Neural cell (in vitro differentiated cells): ENCODE data around the gene FMR1. TPM values are rescaled to one million over a fixed set of nuclear protein-coding genes. Genes with fewer than 3 reads are reported as not detected.

Experiments
- H2AFZ ChIP-seq: fragments of 200-600, 300-800 bp; sonication (generic), shearing (Covaris generic); 2 replicates; pipeline ENCODE4 v1.6.0; 2014; ENCODE audit warnings: low read depth, mild to moderate bottlenecking, antibody characterized with exemption, low read length, moderate library complexity
- H3F3A ChIP-seq: fragments of 200-600 bp; shearing (Covaris generic); 2 replicates; pipeline ENCODE4 v1.6.1; 2016; ENCODE audit warnings: mild to moderate bottlenecking, moderate library complexity, mixed read lengths, antibody characterized with exemption, low read length; ENCODE audit not compliant: insufficient read depth, poor library complexity, severe bottlenecking
- H3K27ac ChIP-seq: fragments of 200-600, 300-800 bp; sonication (generic), shearing (Covaris generic); 2 replicates; pipeline ENCODE4 v1.5.1; 2014; ENCODE audit warnings: mild to moderate bottlenecking, low read length, moderate library complexity
- H3K27me3 ChIP-seq: fragments of 300-800, 200-600 bp; sonication (generic), shearing (Covaris generic); 2 replicates; pipeline ENCODE4 v1.6.0; 2014; ENCODE audit warnings: mild to moderate bottlenecking, low read depth, low read length, moderate library complexity; ENCODE audit not compliant: insufficient read depth
- H3K36me3 ChIP-seq: fragments of 300-800, 200-600 bp; sonication (generic), shearing (Covaris generic); 2 replicates; pipeline ENCODE4 v1.5.1; 2014; ENCODE audit warnings: mild to moderate bottlenecking, antibody characterized with exemption, low read length, moderate library complexity; ENCODE audit not compliant: insufficient read depth
- H3K4me2 ChIP-seq: fragments of 300-800, 200-600 bp; sonication (generic), shearing (Covaris generic); 2 replicates; pipeline ENCODE4 v1.6.0; 2014; ENCODE audit warnings: mild to moderate bottlenecking, low read length
- H3K4me3 ChIP-seq: fragments of 300-800, 200-600 bp; sonication (generic), shearing (Covaris generic); 2 replicates; pipeline ENCODE4 v1.5.1; 2014; ENCODE audit warnings: mild to moderate bottlenecking, low read length, moderate library complexity
- H3K79me2 ChIP-seq: fragments of 200-600 bp; shearing (Covaris generic); replicated peaks from 2 replicates; pipeline ENCODE4 v1.6.0; 2014; ENCODE audit warnings: mild to moderate bottlenecking, low read length, moderate library complexity; ENCODE audit not compliant: insufficient read depth
- H3K9ac ChIP-seq: fragments of 300-800, 200-600 bp; sonication (generic), shearing (Covaris generic); 2 replicates; pipeline ENCODE4 v1.6.1; 2016; ENCODE audit warnings: mild to moderate bottlenecking, low read length, mixed read lengths
- H3K9me2 ChIP-seq: fragments of 200-600 bp; shearing (Covaris generic); 2 replicates; pipeline ENCODE4 v1.6.1; 2016; ENCODE audit warnings: mild to moderate bottlenecking, low read length, mixed read lengths; ENCODE audit not compliant: insufficient read depth
- H3K9me3 ChIP-seq: fragments of 200-600, 300-800 bp; sonication (generic), shearing (Covaris generic); 2 replicates; pipeline ENCODE4 v1.6.1; 2016; ENCODE audit warnings: mild to moderate bottlenecking, mixed run types, low read length, moderate library complexity, mixed read lengths
- H4K20me1 ChIP-seq: fragments of 200-600 bp; shearing (Covaris generic); 2 replicates; pipeline ENCODE4 v1.6.1; 2016; ENCODE audit warnings: mild to moderate bottlenecking, mixed run types; ENCODE audit not compliant: insufficient read depth
- EP300 ChIP-seq: fragments of 450-650 bp; conservative IDR thresholded peaks from 2 replicates; pipeline ENCODE4 v1.6.1; 2014; ENCODE audit warnings: antibody characterized with exemption, mild to moderate bottlenecking, moderate library complexity; ENCODE audit not compliant: poor library complexity, severe bottlenecking
- EZH2 ChIP-seq: fragments of 200-600, 300-800 bp; shearing (Covaris generic), sonication (generic); IDR thresholded peaks from 2 replicates; pipeline ENCODE4 v1.6.1; 2014; ENCODE audit warnings: antibody characterized with exemption, low read length, borderline replicate concordance, mild to moderate bottlenecking; ENCODE audit not compliant: insufficient read depth, poor library complexity, severe bottlenecking
- MXI1 ChIP-seq: fragments of 450-650 bp; conservative IDR thresholded peaks from 2 replicates; pipeline ENCODE4 v1.6.1; 2014; ENCODE audit warnings: antibody characterized with exemption, mild to moderate bottlenecking; ENCODE audit not compliant: poor library complexity, severe bottlenecking
- POLR2AphosphoS5 ChIP-seq: IDR thresholded peaks from 2 replicates; pipeline ENCODE4 v1.6.1; 2012
- RAD21 ChIP-seq: fragments of 450-650 bp; conservative IDR thresholded peaks from 2 replicates; pipeline ENCODE4 v1.6.1; 2014; ENCODE audit warnings: antibody characterized with exemption, mild to moderate bottlenecking, moderate library complexity
- SMC3 ChIP-seq: fragments of 450-650 bp; conservative IDR thresholded peaks from 2 replicates; pipeline ENCODE4 v1.6.1; 2014; ENCODE audit warnings: antibody characterized with exemption, mild to moderate bottlenecking, moderate library complexity; ENCODE audit not compliant: poor library complexity
- TAF1 ChIP-seq: IDR thresholded peaks from 2 replicates; pipeline ENCODE4 v1.6.1; 2012; ENCODE audit warnings: low read depth
- polyA plus RNA-seq: library from polyadenylated mRNA; depleted of rRNA; stranded (reverse); fragments of >200 nt; gene quantifications from 2 replicates; pipeline ENCODE4 v1.2.3, GENCODE V29; 2014
- TF ChIP-seq, protein P1 (sequence below): fragments of 450-650 bp; IDR thresholded peaks from 2 replicates; pipeline ENCODE4 v1.5.1; 2014; ENCODE audit warnings: antibody characterized with exemption, mild to moderate bottlenecking, moderate library complexity; ENCODE audit not compliant: poor library complexity, severe bottlenecking
- TF ChIP-seq, protein P2 (sequence below): IDR thresholded peaks from 2 replicates; pipeline ENCODE4 v1.6.1; 2012; ENCODE audit warnings: borderline replicate concordance

The FMR1 gene
- polyA plus RNA-seq, 1 donor from 2014 or later: 70.8 TPM

DNA sequence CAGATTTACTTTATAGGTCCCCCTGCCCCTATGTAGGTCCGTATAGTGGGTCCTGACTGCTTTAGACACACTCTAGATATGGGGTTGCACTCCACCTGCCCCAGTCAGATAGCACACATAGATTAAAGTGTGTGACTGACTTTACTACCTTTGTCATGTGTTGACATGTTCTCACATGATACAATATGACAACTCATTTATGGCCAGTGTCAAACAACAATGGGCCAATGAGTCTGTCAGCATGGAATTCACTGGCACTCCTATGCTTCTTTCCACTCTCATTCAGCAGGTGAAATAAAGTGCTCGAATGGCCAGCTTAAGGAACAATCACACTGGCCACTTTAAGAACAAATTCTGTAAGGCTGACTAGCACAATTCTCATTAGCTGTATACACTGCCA lies 45.6 kb downstream of the FMR1 start:
- Histone ChIP-seq H3K4me2 (no peak overlapping the region), H3K27ac (no peak overlapping the region), H3K36me3 (no peaks in the 10 kb centered on the region)

DNA sequence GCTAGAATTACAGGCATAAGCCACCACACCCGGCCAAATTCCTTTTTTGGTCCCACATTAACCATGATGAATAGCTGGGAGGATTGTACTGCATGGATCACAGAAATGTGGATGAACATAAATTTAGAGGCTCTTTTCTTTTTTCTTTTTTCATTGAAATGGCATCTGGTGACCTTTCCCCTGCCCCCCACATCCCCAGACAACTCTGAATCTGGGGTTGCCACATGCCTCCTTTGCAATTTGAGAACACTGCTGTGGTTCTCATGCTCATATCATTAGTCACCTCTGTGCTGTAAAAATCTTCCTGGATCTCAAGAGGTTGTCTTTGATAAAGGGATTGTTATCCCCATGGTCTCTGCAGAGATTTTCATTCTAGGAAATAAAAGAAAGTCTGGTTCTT lies 46.6 kb downstream of the FMR1 start:
- no peak overlapping the region for H3K9ac ChIP-seq
- no peaks in the 10 kb centered on the region for H3K9me2 ChIP-seq
- no peak overlapping the region for H3K27ac ChIP-seq
- no peaks in the 10 kb centered on the region for H3F3A ChIP-seq
- H3K27me3 ChIP-seq: no peaks in the 10 kb centered on the region
- no peaks in the 10 kb centered on the region for H3K79me2 ChIP-seq
- no peaks in the 10 kb centered on the region for H3K36me3 ChIP-seq
- no peak overlapping the region for H2AFZ ChIP-seq
- H4K20me1 ChIP-seq: no peaks in the 10 kb centered on the region
- no peaks in the 10 kb centered on the region for H3K9me3 ChIP-seq
- no peak overlapping the region for H3K4me3 ChIP-seq
- no peak overlapping the region for H3K4me2 ChIP-seq
- TF ChIP-seq RAD21 (no peak), POLR2AphosphoS5 (no peak), TAF1 (no peak), EP300 (no peak), MXI1 (no peak)
- TF ChIP-seq, protein P1, sequence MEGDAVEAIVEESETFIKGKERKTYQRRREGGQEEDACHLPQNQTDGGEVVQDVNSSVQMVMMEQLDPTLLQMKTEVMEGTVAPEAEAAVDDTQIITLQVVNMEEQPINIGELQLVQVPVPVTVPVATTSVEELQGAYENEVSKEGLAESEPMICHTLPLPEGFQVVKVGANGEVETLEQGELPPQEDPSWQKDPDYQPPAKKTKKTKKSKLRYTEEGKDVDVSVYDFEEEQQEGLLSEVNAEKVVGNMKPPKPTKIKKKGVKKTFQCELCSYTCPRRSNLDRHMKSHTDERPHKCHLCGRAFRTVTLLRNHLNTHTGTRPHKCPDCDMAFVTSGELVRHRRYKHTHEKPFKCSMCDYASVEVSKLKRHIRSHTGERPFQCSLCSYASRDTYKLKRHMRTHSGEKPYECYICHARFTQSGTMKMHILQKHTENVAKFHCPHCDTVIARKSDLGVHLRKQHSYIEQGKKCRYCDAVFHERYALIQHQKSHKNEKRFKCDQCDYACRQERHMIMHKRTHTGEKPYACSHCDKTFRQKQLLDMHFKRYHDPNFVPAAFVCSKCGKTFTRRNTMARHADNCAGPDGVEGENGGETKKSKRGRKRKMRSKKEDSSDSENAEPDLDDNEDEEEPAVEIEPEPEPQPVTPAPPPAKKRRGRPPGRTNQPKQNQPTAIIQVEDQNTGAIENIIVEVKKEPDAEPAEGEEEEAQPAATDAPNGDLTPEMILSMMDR: no peak
- TF ChIP-seq, protein P2, sequence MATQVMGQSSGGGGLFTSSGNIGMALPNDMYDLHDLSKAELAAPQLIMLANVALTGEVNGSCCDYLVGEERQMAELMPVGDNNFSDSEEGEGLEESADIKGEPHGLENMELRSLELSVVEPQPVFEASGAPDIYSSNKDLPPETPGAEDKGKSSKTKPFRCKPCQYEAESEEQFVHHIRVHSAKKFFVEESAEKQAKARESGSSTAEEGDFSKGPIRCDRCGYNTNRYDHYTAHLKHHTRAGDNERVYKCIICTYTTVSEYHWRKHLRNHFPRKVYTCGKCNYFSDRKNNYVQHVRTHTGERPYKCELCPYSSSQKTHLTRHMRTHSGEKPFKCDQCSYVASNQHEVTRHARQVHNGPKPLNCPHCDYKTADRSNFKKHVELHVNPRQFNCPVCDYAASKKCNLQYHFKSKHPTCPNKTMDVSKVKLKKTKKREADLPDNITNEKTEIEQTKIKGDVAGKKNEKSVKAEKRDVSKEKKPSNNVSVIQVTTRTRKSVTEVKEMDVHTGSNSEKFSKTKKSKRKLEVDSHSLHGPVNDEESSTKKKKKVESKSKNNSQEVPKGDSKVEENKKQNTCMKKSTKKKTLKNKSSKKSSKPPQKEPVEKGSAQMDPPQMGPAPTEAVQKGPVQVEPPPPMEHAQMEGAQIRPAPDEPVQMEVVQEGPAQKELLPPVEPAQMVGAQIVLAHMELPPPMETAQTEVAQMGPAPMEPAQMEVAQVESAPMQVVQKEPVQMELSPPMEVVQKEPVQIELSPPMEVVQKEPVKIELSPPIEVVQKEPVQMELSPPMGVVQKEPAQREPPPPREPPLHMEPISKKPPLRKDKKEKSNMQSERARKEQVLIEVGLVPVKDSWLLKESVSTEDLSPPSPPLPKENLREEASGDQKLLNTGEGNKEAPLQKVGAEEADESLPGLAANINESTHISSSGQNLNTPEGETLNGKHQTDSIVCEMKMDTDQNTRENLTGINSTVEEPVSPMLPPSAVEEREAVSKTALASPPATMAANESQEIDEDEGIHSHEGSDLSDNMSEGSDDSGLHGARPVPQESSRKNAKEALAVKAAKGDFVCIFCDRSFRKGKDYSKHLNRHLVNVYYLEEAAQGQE: no peak

More for the DNA sequence above, 45.6 kb downstream of the FMR1 start:
- Histone ChIP-seq H3K9ac (no peak overlapping the region), H3K79me2 (no peaks in the 10 kb centered on the region), H3K9me3 (no peaks in the 10 kb centered on the region), H3F3A (no peaks in the 10 kb centered on the region), H2AFZ (no peak overlapping the region), H3K9me2 (no peaks in the 10 kb centered on the region), H3K27me3 (no peaks in the 10 kb centered on the region), H3K4me3 (no peak overlapping the region), H4K20me1 (no peaks in the 10 kb centered on the region)
- TF ChIP-seq RAD21 (no peak), POLR2AphosphoS5 (no peak), EZH2 (no peak), SMC3 (no peak), EP300 (no peak)
- TF ChIP-seq, protein P2: no peak
